Muscle of arm (tissue), 12 donors: Measurements from ENCODE around the gene PDHX. TPM values are rescaled to one million over a fixed set of nuclear protein-coding genes. Genes with fewer than 3 reads are reported as not detected.
A peak's percentile ranks its signal among the peaks of the same experiment; 100 is the strongest.
"Not testable (repeated sequence)": the region's sequence is repeated elsewhere in the genome, so short reads cannot be mapped to it uniquely, and the experiment has no call there.

Experiments
- DNase-seq: peaks from one replicate; pipeline ENCODE4 v3.0.0-alpha.2; 2013
- polyA plus RNA-seq, 12 donors: library from polyadenylated mRNA; unstranded; fragments of 120-200 nt; gene quantifications; one replicate each; pipeline ENCODE4 v1.2.1, GENCODE V29; 2013; ENCODE audit not compliant: insufficient read length in 12 of 12

PDHX gene
- polyA plus RNA-seq, 12 donors = 23.2 to 32.8 (median 26.5) TPM; not detected in 1

- DNase-seq = no peak
These were observed 7.0 kb upstream of the PDHX start for GRCh38 chr11:34909415-34909814.

DNA sequence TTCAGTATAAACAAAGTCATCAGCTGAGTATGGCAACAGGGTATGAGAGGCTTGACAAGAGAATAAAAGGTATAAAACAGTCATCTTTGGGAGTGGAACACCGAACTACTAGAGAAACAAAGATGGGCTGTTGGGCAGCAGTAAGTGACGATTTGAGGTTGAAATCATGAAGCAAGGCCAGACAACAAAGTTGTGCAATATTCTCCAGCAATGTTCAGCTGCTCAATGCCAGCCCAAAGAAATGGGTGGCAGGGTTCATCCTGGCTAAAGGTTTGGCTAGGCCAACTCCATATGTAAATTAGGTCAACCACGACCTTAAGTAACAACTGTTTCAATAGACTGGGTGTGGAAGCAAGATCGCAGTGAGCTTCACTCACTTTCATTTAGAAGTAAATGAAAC is 6.5 kb upstream of the PDHX start:
- no peak for DNase-seq

DNA sequence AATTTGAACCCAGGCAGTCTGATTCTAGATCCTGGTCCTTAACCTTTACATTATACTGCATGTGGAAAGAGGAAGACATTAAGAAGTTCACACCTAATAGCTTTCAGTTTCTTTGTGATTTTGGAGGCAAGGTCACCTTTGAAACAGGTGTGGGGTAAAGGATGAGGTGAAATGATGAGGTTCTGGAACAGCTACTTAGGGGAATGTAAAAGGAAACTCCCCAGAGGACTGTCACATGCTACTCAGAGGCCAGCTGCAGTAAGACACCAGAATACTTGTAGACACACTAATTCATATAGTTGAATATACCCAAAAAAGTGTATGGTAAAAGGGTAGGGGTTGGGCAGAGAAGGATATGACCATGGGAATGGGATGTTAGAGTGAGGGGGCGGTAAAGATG is 5.6 kb upstream of the PDHX start:
- no peak for DNase-seq

- no peak for DNase-seq
These were observed 4.7 kb upstream of the PDHX start for GRCh38 chr11:34911676-34912075.

- DNase-seq = not testable (repeated sequence)
These were observed 2.9 kb upstream of the PDHX start for GRCh38 chr11:34913556-34913955.

DNA sequence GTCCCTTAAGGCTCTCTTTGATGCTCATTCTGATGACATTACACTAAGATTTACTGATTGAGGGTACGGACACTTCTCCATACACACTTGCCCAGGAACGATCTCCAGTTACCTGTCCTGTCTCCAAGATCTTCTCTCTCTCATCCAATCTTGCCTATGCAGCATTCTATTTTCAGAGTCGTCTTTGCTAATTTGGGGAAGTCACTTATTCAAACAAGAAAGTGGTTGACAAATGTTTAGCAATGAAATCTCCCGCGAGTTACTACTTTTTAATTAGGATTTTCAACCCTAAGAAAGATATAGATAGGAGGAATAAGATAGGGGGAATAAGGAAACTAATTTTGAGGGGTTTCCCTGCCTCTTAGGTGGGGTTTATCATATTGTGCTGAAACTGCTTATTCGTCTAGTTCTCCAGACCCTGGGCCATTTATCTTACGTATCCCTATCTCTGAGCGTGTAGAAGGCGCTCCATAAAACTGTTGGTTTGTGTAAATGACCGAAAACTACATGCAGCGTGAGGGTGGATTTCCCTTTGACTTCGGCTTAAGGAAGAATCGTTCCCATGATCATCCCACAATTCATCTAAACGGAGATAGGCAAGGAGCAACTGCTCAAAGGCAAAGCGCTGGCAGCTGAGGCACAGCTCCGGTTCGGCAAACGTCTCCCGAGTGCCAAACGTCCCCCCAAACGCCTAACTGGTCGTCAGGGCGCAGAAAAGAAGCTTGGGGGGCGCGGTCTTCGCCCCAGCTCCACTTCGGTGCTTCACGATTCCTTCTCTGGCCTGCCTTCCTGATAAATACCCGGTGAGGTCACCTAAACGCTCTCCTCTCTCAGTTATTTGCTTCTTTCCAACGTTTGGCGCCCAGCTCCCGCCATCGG is 1.0 kb upstream of the PDHX start:
- DNase-seq = peak; percentile 67

GRCh38 chr11:34916843-34917770 is 689 bp downstream of the PDHX start:
- DNase-seq = no peak

- no peak for DNase-seq
These were observed 4.7 kb downstream of the PDHX start for GRCh38 chr11:34921156-34921555.

GRCh38 chr11:34924714-34925113 is 8.3 kb downstream of the PDHX start:
- no peak for DNase-seq

GRCh38 chr11:34926101-34926830 is 9.8 kb downstream of the PDHX start:
- peak; percentile 41 for DNase-seq

DNA sequence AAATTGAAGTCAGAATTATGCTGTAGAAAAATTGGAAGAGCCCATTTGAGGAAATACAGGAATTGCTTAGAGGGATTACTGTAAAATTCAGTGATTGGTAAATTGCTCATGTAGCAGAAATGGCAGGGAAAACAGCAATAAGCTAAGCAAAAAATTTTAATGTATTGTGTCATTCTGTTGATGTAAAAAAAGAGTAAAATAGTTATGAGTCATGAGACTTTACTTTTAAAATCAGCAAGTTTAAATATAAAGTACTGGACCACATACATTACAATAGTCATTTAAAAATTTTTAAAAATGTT is 10.4 kb downstream of the PDHX start:
- DNase-seq = no peak

- DNase-seq = no peak
These were observed 12.0 kb downstream of the PDHX start for GRCh38 chr11:34928268-34928959.

- no peak for DNase-seq
These were observed 12.7 kb downstream of the PDHX start for GRCh38 chr11:34928960-34929680.

DNA sequence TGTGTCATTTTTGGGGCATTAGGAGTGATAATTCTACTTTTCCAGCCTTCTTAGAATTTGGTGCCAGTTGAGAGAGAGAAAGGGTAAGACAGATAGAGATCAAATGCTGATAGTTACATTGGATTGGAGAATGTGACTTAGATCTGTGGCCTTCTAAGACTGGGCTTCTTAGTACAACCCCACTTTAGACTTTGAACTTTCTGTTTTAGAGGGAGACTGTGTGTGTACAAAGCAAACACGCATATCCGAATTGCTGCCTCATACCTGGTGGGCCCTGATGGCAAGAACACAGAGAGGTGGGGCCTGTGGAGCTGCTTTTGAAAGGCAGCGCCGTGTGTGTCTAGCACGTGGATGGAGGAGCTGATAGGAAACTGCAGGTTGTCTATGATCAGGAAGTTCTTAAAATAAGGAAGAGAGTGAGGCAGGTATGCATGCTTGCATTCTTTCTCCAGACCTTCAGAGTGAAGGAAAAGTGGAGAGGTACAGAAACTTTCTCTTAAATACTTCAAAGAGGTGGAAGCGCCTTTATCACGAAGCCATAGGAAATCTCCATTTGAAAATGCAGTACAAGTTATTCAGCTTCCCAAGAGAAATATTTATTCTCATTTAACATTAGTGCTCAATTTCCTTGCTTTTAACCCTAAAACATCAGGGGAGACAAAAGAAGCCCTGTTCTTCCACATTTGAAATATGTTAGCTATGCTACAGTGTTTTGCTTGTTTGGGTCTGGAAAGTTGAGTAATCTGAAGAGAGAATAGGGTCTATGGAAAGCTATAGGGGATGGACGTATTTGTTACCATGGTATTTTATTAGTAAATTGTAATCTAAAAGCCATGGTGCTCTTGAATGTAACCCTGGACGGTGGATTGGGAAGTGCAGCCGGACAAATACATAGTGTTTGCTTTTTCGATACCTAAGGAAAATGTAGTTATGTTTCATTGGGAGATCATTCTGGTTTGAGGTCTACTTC is 13.7 kb downstream of the PDHX start:
- DNase-seq = no peak

DNA sequence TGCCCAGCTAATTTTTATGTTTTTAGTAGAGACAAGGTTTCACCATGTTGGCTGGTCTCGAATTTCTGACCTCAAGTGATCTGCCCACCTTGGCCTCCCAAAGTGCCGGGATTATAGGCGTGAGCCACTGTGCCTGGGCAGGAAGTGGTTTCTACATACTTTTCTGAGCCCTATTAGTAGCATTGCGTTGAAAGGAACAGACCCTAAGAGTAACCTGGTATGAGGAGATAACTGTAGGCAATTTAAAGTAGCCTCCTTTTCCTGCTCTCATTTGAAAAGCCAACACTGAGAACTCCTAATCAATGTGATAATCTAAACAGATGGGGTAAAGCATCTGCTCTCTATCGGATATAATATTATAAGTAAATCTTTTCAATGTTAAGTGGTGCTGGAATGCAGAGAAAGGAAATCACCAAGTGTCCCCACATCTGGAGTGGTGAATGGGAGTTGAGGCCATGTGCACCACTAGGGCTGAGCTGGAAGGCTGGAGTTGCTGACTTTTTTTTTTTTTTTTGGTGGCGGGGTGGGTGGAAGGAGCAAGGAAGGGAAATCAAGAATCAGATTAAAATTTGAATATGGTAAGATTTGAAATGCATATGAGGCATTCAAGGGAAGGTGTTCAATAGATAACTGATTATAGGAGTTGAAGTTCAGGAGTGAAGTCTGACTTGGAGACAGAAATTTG is 20.7 kb downstream of the PDHX start:
- no peak for DNase-seq

- DNase-seq = no peak
These were observed 22.2 kb downstream of the PDHX start for GRCh38 chr11:34938611-34939010.

- no peak for DNase-seq
These were observed 23.7 kb downstream of the PDHX start for GRCh38 chr11:34940026-34940677.

GRCh38 chr11:34941688-34942087 is 25.3 kb downstream of the PDHX start:
- no peak for DNase-seq

- DNase-seq = no peak
These were observed 28.3 kb downstream of the PDHX start for GRCh38 chr11:34944692-34945091.
